Measurements from ENCODE around the gene NDUFB7.

NDUFB7 gene

DNA sequence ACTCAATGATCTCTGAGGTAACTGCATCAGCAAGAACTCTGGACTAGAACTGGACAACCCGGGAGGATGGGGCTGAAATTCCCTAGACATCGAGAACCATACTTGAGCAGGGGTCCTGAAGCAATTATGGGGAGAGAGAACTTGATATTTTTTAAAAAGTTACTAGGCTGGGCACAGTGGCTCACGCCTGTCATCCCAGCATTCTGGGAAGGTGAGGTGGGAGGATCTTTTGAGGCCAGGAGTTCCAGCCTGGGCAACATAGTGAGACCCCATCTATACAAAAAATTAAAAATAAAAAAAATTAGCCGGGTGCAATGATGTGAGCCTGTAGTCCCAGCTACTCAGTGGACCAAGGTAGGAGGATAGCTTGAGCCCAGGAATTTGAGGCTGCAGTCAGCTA is 51.3 kb downstream of the NDUFB7 start:
- DNase-seq (ENCODE audit: low spot score): no peak

DNA sequence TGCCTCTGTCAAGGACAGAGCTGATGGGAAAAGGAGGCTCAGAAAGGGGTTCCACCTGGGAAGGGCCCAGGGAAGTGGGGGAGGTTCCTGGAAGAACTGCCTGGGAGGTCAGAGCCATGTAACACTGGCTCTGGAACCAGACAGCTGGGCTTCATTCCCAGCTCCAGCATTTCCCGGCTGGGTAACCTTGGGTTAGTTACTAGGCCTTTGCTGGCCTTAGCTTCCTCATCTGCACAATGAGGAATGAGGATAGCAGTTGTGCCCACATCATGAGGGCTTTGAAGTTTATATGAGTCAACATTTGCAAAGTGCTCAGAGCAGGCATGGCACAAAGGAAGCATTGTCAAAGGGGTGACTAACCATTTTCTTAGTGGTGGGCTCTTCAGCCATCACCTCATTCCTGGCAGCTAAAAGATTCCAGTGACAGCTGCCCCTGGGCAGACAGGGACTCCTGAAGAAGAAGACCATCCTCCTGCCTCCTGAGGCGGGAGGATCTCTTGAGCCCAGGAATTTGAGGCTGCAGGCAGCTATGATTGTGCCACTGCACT is 51.9 kb downstream of the NDUFB7 start:
- DNase-seq (ENCODE audit: low spot score): peak; percentile 70

DNA sequence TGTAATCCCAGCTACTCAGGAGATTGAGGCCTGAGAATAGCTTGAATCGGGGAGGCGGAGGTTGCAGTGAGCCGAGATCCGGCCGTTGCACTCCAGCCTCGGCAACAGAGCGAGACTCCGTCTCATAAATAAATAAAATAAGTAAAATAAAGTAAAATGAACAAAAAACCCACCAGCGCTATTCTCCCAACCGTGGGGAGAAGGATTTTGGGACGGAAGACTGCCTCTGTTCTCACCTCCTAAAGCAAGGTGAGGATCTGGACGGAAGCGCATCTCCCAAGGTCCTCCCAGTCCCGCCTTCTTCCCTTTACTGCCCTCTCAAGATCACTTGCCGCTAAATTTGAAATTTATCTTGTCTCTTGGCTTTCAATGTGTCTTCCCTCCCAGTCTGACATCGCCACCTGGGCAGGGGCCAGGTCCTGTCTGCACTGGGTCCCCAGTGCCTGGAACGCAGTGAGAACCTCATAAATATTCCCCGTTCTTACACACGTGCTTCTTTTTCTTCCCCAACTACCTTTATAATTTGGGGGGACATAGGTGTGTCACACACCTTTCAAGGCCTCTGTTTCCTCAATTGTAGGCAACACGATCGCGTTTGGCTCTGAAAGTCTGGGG is 52.5 kb downstream of the NDUFB7 start:
- DNase-seq (ENCODE audit: low spot score): no peak

DNA sequence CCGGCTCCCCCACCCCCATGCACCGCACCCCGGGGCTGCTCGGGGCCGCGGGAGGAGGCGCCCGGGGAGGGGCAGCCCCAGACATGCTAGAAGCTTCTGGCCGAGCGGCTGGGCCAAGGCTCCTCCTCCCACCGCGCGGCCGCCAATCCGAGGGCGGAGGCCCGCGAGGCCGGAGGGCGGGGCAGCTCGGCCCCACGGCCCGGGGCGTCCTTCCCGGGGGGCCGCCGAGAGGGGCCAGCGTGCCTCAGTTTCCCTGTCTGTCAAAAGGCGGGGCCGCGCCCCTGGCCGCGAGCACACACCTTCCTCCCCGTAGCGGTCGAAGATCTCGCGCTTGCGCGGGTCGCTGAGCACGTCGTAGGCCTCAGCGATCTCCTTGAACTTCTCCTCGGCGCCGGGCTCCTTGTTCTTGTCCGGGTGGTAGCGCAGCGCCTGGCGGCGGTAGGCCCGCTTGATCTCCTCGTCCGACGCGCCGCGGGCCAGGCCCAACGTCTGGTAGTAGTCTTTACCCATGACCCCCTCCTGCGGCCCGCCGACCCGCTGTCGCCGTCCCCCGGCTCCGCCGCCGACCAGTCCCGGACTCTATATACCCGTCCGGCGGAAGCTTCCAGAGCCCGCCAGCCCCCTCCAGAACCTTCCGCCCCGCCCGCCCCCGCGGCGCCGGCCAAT is 53.9 kb downstream of the NDUFB7 start, which contains the start of gene DNAJB1:
Gene DNAJB1 (minus strand): TSS at position 558 of the 666 bp plus-strand sequence. CDS start 48 bp downstream, at position 510.
- peak; percentile 74 for DNase-seq (ENCODE audit: low spot score)

DNA sequence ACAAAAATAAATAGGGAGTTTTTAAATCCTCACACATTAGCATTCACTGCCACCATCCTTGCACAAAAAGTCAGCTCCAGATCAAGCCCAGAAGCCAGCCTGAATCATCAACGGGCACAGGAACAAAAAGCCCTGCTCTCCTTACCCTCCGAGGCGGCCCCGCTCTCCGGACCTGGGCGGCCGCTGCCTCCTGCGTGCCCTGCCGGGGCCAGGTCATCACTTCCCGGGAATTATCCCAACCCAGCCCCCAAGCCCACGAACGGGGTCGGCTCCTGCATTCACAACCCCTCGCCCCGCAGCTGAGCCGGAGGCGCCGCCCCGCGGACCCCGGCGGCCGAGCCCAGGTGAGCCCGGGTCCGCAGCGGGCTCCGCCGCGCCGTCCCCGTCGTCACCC is 54.4 kb downstream of the NDUFB7 start:
- DNase-seq (ENCODE audit: low spot score): no peak

DNA sequence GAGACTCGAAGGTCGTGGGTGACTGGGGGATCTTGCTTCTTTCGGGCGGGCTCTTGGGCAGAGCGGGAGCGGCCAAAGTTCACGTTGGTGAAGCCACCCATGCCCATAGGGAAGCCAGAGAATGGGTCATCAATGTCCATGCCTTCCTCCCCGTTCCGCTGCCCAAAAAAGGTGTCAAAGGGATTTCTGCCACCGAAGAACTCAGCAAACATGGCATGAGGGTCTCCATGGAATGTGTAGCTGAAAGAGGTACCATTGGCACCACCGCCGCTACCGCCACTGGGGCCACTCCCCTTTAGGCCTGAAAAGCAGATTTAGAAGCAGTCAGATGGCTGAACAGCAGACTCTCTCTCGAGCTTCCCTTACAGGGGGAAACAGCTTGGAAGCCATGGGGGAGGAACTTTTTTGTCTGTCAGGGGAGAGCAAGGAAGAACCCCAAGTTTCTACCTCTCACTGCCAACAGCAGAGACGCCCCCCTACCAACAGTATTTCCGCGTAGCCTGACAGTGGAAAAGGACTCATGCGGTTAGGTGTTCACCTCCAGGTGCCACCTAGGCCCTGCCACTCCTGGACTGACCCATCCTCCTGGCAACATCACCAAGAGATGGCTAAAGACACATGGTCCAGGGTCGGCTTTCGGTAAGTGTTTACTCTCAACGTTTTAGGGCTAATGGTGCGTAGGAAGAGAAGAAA is 55.0 kb downstream of the NDUFB7 start:
- DNase-seq (ENCODE audit: low spot score): no peak

Measured in LoVo (cell line).